ENCODE measurements around the gene CD300LF. TPM values are rescaled to one million over a fixed set of nuclear protein-coding genes. Genes with fewer than 3 reads are reported as not detected.
A peak's percentile ranks its signal among the peaks of the same experiment; 100 is the strongest.

Gene CD300LF
- total RNA-seq, 1 experiment from 2014 or later, result not detected

- H2BK15ac ChIP-seq (ENCODE audit: low read depth, low read length), result no peak overlapping the region
- peaks cover 1% of the 10 kb centered on the region; the same call in 1 of the 2 replicates for H3K79me2 ChIP-seq (ENCODE audit: insufficient read depth, low read length)
- H2BK12ac ChIP-seq (ENCODE audit: insufficient read length, low read depth, low read length), result no peak overlapping the region
- no peaks in the 10 kb centered on the region for H3K9me3 ChIP-seq (ENCODE audit: control insufficient read depth, low read depth, low read length)
- H4K20me1 ChIP-seq (ENCODE audit: control insufficient read depth, insufficient read depth, insufficient read length), result no peaks in the 10 kb centered on the region
- no peak overlapping the region for H3K4me2 ChIP-seq (ENCODE audit: insufficient read depth, insufficient read length, low read length)
- H3K27me3 ChIP-seq (ENCODE audit: insufficient read depth, low read length), result no peaks in the 10 kb centered on the region
- peaks cover 11% of the 10 kb centered on the region; the same call in 1 of the 2 replicates for H3K4me1 ChIP-seq (ENCODE audit: insufficient read depth, low read length)
- WGBS (ENCODE audit: extremely low coverage, insufficient read length, low lambda C conversion rate), result no CpG with 5 or more reads among the region's 26 CpGs
- no peak overlapping the region for H4K5ac ChIP-seq (ENCODE audit: insufficient read length, low read depth, low read length)
- H2BK120ac ChIP-seq (ENCODE audit: low read depth, low read length, poor library complexity, severe bottlenecking), result no peak overlapping the region
- no peak overlapping the region for H3K4ac ChIP-seq (ENCODE audit: low read depth, low read length)
- H2BK20ac ChIP-seq (ENCODE audit: low read depth, low read length, poor library complexity, severe bottlenecking), result no peak overlapping the region
- no peak overlapping the region for H3K9ac ChIP-seq (ENCODE audit: extremely low read depth, insufficient read length, low read length)
- H3K27ac Mint-ChIP-seq, result peak overlapping the region in 2 of 3 experiments; percentile 93 to 97; a peak in 5 of 7 replicates
- H3K36me3 Mint-ChIP-seq (ENCODE audit: insufficient read depth in 1 of 3, low read depth in 3 of 3), result peaks cover 0 to 5% (median 4%) of the 10 kb centered on the region in 3 experiments; a peak in 3 of 7 replicates
- no peak overlapping the region for H4K91ac ChIP-seq (ENCODE audit: insufficient read length, low read depth, low read length)
- H2BK5ac ChIP-seq (ENCODE audit: insufficient read length, low read length), result no peak overlapping the region
- no peak overlapping the region for H3K18ac ChIP-seq (ENCODE audit: insufficient read length, low read depth, low read length)
- H3K14ac ChIP-seq (ENCODE audit: insufficient read depth, low read length), result no peak overlapping the region
- H3T11ph ChIP-seq (ENCODE audit: low read length), result no peak overlapping the region
- no peak overlapping the region for H3K23ac ChIP-seq (ENCODE audit: insufficient read length, low read depth, low read length)
- H2AFZ ChIP-seq (ENCODE audit: low read length), result no peak overlapping the region
- H3K27me3 Mint-ChIP-seq (ENCODE audit: low read depth), result no peaks in the 10 kb centered on the region
- no peak for DNase-seq
- peaks cover 9% of the 10 kb centered on the region for H3K79me1 ChIP-seq (ENCODE audit: insufficient read depth, low read depth, low read length, poor library complexity, severe bottlenecking)
- TF ChIP-seq CTCF (conservative IDR thresholded peaks at IDR 0.05), result no peak
- no peak overlapping the region for H3K4me3 Mint-ChIP-seq
- H2AK5ac ChIP-seq (ENCODE audit: insufficient read length, low read length), result no peak overlapping the region
- H3K56ac ChIP-seq (ENCODE audit: insufficient read length, low read depth, low read length), result no peak overlapping the region
- H4K8ac ChIP-seq (replicated peaks; ENCODE audit: insufficient read length, low read depth, low read length), result no peak overlapping the region
- H3K4me1 Mint-ChIP-seq, result peaks cover 47 to 68% of the 10 kb centered on the region in 2 experiments
- H3K27ac ChIP-seq (ENCODE audit: insufficient read length, low read depth, low read length), result no peak overlapping the region
- H3K23me2 ChIP-seq (ENCODE audit: insufficient read length, low read depth, low read length, poor library complexity, severe bottlenecking), result no peaks in the 10 kb centered on the region
- no peaks in the 10 kb centered on the region for H3K9me3 Mint-ChIP-seq
These were observed 45.5 kb upstream of the CD300LF start for GRCh38 chr17:74757931-74758847.
